MM.1S (cell line): ENCODE results near the gene EPYC.

ENCODE experiments used
- EZH2phosphoT487 ChIP-seq: fragments of 300-600 bp; sonication (generic); IDR thresholded peaks from 2 replicates; pipeline ENCODE4 v1.6.1; 2018; ENCODE audit warnings: antibody characterized with exemption, low read length
- TF ChIP-seq, protein P1 (sequence below): fragments of 300-600 bp; sonication (generic); IDR thresholded peaks from 2 replicates; pipeline ENCODE4 v1.5.1; 2016; ENCODE audit warnings: antibody characterized with exemption, low read length, mixed read lengths

DNA sequence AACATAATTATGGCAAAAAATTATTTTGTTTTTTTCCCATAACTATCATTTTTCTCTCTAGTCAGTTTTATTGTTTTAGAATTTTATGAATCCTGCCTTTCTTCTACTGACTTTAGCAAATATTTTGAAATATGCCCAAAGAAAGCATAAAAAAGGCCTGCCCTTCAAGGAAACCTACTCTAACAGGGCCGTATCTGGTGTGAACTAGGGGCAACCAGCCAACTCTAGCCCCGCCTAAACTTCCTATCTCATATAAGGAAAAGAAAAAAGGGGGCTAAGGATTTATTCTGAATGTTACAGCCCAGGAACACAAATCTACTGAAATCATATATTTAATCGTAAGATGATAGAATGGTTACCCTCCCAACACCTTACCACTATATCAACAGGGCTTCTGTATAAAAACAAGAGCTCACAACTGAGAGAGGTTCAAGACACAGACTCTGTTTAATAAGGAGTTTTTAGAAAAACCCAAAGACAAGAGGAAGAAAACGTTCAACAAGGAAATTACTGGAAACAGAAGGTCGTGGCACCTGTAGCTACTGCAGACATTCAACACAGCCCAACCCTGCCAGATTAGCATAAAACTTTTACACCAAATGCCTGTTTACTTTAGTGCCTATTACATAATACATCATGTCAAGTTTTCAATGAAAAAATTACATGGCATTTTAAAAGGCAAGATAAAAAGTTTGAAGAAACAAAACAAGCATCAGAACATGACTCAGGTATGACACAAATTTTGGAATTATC, 12.9 kb upstream of the EPYC start:
- TF ChIP-seq, protein P1, sequence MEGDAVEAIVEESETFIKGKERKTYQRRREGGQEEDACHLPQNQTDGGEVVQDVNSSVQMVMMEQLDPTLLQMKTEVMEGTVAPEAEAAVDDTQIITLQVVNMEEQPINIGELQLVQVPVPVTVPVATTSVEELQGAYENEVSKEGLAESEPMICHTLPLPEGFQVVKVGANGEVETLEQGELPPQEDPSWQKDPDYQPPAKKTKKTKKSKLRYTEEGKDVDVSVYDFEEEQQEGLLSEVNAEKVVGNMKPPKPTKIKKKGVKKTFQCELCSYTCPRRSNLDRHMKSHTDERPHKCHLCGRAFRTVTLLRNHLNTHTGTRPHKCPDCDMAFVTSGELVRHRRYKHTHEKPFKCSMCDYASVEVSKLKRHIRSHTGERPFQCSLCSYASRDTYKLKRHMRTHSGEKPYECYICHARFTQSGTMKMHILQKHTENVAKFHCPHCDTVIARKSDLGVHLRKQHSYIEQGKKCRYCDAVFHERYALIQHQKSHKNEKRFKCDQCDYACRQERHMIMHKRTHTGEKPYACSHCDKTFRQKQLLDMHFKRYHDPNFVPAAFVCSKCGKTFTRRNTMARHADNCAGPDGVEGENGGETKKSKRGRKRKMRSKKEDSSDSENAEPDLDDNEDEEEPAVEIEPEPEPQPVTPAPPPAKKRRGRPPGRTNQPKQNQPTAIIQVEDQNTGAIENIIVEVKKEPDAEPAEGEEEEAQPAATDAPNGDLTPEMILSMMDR, result no peak
- TF ChIP-seq EZH2phosphoT487, result no peak
